HG03139 (cell line): ENCODE results near the gene SLC35A1.
"Not testable (repeated sequence)": the region's sequence is repeated elsewhere in the genome, so short reads cannot be mapped to it uniquely, and the experiment has no call there.

Source experiments
- ATAC-seq: cut with Tn5 transposase; IDR thresholded peaks from one replicate; pipeline ENCODE4 v1.9.1; 2021; ENCODE audit not compliant: unreplicated experiment

Gene SLC35A1, protein sequence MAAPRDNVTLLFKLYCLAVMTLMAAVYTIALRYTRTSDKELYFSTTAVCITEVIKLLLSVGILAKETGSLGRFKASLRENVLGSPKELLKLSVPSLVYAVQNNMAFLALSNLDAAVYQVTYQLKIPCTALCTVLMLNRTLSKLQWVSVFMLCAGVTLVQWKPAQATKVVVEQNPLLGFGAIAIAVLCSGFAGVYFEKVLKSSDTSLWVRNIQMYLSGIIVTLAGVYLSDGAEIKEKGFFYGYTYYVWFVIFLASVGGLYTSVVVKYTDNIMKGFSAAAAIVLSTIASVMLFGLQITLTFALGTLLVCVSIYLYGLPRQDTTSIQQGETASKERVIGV

GRCh38 chr6:87472525-87473418 lies at the start of gene SLC35A1:
SLC35A1 (plus strand) TSS chr6:87472974; CDS start chr6:87473004, 30 bp downstream.
- peak; percentile 96 for ATAC-seq

GRCh38 chr6:87426789-87427188 lies 46.0 kb upstream of the SLC35A1 start:
- no peak for ATAC-seq

- no peak for ATAC-seq
These were observed 42.3 kb upstream of the SLC35A1 start for GRCh38 chr6:87430499-87430898.

DNA sequence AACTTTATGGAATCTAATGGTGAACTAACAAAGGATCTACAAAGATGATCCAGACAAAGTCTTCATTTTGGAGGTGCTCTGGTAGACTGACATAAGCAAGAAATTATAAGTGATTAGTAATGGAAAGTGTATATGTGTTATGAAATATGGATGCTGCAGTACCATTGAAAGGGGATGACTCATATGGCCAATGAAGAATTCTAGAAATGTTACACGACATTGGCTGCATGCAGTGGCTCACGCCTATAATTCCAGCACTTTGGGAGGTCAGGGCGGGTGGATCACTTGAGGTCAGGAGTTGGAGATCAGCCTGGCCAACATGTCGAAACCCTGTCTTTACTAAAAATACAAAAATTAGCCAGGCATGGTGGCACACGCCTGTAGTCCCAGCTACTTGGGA lies 41.5 kb upstream of the SLC35A1 start:
- ATAC-seq = no peak

GRCh38 chr6:87436435-87436834 lies 36.3 kb upstream of the SLC35A1 start:
- ATAC-seq = no peak

GRCh38 chr6:87441711-87442110 lies 31.1 kb upstream of the SLC35A1 start:
- no peak for ATAC-seq

GRCh38 chr6:87444362-87444761 lies 28.4 kb upstream of the SLC35A1 start:
- no peak for ATAC-seq

DNA sequence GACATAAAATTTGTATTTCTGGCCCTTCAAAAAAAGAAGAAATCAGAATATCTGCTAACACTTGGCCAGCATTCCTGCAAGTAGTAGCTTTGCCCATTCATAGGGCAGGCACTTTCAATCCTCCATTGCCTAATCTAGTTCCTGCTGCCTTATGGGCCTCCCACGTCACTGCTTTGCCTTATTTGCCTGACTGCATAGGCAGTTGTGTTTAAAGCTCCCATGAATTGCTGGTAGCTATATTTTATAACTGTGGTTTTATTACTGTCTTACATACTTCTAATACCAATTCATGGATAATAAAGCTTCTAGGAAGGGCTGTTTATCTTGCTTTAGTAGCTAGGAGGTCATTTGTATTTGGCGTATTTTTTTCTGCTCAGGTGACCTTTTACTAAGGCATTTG lies 7.7 kb upstream of the SLC35A1 start:
- ATAC-seq = no peak

DNA sequence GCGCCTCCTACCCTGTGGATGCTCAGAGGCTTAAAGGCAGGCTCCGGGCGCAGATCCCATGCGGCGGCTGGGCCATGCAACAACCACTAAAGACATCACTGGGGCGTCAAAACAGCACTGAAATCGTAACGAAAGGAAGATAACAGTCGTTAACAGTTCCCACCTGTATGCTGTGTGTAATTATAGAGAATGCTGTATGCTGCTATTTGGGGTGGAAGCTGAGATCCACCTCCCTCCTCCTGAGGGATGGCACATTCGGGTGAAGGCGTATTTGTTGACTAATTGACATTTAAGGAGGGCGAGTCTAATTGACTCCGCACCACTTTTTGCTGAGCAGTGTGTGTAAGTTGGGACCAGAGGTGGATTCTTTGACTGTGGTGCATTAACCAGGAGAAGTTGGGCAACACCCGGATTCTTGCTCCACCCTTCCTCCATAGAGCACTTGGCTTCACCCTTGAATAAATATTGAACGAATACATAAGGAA lies 687 bp downstream of the SLC35A1 start:
- peak; percentile 52 for ATAC-seq

DNA sequence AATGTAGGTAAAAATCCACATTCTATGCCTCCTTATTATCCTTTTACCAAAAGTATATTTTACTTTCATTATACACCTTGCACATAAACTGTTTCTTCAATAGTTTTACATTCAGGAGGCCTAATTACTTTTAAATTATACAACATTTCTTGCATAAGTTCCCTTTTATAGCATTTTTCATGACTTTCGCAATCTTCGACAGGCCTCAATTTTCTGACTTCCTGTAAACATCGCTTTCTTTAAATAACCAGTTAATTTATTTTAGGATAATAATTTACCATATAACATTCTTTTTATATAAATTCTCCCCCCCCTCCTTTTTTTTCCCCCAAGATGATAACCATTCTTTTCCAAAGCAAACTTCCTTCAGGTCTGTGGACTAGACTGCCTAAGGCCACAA lies 9.2 kb downstream of the SLC35A1 start:
- no peak for ATAC-seq

DNA sequence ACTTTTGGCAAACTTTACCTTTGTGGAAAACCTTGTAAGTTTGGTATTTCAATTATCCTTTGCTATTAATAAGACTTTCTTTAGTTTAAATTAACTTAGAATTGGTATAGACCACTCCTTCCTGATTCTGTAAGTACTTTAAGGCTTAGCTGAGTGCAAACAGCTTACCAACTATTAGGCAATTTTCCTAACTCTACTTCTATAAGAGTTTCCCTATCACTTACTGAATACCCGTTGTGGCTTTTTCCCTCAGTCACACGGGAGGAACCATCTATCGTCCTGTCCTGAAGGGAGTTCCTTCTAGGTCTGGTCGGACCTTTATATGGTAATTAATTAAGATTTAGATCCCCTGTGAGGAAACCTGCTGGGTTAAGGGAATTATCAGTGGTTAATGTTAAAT lies 9.6 kb downstream of the SLC35A1 start:
- ATAC-seq = no peak

DNA sequence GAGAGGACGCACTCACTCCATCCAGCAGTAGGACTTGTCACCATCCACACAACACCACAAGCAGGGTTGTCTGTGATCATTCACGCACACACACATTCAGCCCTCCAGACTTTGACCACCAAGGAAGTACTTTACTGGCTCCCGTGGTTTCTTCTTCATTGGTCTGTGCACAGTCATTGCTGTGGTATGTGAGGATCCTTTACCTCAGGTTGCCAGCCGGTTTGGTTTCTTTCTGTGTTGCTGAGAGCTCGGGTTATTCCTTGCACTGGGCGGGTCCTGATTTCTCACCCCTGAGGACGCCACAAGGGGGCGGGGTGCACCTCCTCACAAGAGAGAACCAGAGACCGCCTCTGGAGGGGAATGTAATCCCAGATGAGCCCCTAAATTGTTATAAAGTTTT lies 11.2 kb downstream of the SLC35A1 start:
- no peak for ATAC-seq

DNA sequence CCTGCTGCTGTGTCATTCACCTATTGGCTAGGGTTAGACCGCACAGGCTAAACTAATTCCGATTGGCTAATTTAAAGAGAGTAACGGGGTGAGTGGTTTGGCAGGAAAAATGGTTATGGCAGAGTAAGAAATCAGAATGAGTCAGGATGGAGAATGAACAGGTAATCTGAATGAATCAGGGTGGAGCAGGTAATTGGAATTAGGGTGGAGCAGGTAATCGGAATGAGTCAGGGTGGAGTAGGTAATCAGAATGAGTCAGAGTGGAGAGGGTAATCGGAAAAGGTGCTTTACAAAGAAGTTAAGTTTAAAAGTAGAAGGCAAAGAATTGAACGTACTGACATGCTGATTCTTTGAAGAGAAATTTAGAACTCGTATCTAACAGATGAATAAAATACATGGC lies 11.7 kb downstream of the SLC35A1 start:
- ATAC-seq = no peak

GRCh38 chr6:87487555-87487954 lies 14.8 kb downstream of the SLC35A1 start:
- ATAC-seq = no peak

GRCh38 chr6:87489326-87489725 lies 16.6 kb downstream of the SLC35A1 start:
- not testable (repeated sequence) for ATAC-seq

- ATAC-seq = peak; percentile 80
These were observed 22.1 kb downstream of the SLC35A1 start for GRCh38 chr6:87494761-87495422.

DNA sequence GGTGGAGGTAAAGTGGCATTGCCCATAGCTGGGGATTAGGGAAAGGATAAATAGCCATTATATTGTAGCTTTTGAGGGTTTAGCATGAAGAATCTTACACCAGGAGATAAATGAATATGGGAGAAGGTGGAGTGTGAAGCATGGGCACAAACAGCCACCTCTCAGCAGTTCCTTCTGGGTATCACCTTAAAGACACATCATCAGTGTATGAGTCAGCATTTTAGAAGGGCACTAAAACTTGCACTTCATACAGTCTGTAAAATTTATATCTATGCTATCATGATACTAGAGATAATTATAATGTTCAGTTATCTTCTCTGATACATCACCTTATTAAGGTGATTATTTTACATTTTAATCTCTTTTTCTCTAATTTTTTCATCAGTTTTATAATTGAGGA lies 25.3 kb downstream of the SLC35A1 start:
- no peak for ATAC-seq

DNA sequence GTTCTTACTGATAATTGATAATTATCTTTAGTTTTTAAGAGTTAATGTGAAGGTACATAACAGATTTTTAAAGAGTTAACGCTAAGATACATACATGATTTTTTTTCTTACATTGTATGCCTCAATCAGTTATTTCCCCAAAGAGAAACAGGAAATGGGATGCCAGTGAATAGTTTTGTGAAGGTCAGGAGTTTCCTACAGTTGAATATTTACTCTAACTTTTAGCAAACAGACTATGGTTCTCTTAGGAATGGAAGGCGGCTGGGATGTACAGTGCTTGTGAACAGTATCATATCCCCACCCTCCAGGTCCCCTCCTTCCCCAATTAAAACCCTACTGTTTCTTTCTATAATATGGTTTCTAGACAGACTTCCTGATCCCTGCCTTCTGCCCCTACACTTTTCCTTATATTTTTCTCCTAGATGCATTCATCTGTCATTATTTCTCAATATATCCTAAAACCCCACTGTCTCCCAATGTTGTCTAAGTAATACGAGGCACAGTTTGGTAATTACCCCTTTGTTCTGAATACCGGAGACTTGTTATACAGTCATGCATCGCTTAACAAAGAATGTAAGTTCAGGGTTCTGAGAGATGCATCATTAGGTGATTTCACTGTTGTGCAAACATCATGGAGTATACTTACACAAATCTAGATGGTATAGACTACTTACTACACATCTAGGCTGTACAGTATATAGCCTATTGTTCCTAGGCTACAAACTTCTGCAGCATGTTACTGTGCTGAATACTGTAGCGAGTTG lies 29.2 kb downstream of the SLC35A1 start:
- no peak for ATAC-seq

GRCh38 chr6:87504441-87504840 lies 31.7 kb downstream of the SLC35A1 start:
- ATAC-seq = no peak

DNA sequence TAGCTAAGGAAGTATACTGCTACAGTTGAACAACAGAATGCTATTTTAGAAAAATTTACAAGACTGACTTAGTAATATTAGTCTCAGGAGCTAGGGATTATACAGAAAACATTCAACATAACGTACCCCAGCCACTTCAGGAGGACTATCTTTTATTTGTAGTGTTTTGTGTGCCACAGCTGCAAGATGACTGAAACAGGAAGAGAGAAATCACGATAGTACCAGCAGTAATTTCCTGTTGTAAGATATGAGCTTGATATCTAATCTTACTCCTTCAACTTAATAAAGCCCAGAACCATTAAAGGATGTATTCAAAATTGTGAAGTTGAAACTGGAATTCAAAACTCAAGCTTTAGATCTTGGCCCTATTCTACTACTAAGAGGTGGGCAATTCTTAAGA lies 42.1 kb downstream of the SLC35A1 start:
- ATAC-seq = no peak

DNA sequence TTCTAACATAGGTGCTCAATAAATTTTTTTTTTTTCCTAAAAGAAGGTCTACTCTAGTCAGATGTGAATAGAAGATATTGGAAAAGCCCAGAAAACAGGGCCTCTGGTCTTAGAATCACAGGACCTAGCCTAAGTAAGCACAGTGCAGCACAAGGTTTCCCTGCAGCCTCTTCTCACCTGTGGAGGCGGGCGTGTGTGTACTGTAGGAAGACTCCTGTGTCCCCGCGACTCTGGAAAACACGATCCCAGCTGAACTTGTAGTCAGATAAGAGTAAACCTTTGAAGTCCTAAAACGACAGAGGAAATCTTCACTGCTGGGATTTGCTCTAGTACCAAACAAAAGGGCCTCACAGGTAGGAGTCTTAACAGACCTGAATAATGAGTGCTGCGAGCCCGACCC lies 45.7 kb downstream of the SLC35A1 start:
- ATAC-seq = no peak
